Activated T-helper 2 cell treated with anti-CD3 and anti-CD28 coated beads, Interferon-gamma antibody, Interleukin-2, Interleukin-4, amounts not matched to agents 10 μg/mL and 5 μg/mL and 100 μg/mL, durations not matched to agents 14 hours and 24 hours and 36 hours (primary cell): Measurements from ENCODE around the gene KIAA0513. TPM values are rescaled to one million over a fixed set of nuclear protein-coding genes. Genes with fewer than 3 reads are reported as not detected.
"Not testable (repeated sequence)": the region's sequence is repeated elsewhere in the genome, so short reads cannot be mapped to it uniquely, and the experiment has no call there.

Experiments used
- DNase-seq: peaks from one replicate; pipeline ENCODE4 v3.0.0; 2021; ENCODE audit warnings: low spot score
- H3K27ac Mint-ChIP-seq: one replicate; pipeline ENCODE4 v1.8.0; 2021; ENCODE audit warnings: mixed read lengths
- H3K27me3 Mint-ChIP-seq: one replicate; pipeline ENCODE4 v1.8.0; 2021; ENCODE audit warnings: low read depth, mixed read lengths
- H3K36me3 Mint-ChIP-seq: one replicate; pipeline ENCODE4 v1.8.0; 2021; ENCODE audit warnings: low read depth, mixed read lengths
- H3K4me1 Mint-ChIP-seq: one replicate; pipeline ENCODE4 v1.8.0; 2021; ENCODE audit warnings: low read depth, mixed read lengths
- H3K4me3 Mint-ChIP-seq: one replicate; pipeline ENCODE4 v1.8.0; 2021; ENCODE audit warnings: low read depth, mild to moderate bottlenecking, moderate library complexity, mixed read lengths
- H3K9me3 Mint-ChIP-seq: one replicate; pipeline ENCODE4 v1.8.0; 2021; ENCODE audit warnings: mixed read lengths
- intact Hi-C: fragments of 100-400 bp; cut with micrococcal nuclease; formaldehyde crosslinking; loops from one replicate; pipeline ENCODE4 v1.15.1; 2023
- total RNA-seq: library from RNA; stranded (reverse); gene quantifications from 2 replicates; pipeline ENCODE4 v1.2.3, GENCODE V29; 2022

The KIAA0513 gene
- total RNA-seq, 1 donor from 2014 or later: 13.6 TPM

DNA sequence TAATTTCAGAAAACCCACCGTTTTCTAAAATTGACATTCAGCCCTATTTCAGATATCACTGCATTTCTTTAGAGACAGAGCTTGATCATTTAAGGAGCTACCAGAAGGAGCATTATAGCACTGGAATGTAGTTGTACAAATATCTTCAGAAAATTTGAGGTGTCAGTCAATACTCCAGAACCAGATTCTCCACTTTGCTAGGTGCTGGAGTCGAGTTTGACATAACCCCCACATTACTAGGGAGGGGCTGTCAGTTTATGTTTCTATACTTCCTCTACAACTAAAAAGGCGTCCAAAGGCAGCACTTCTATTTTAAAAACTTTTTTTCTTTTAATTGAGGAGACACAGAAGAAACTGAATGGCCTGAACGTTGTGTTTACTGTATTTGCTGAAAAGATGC lies 892 bp upstream of the KIAA0513 start:
- no peak for DNase-seq
- H3K4me1 Mint-ChIP-seq: peaks cover 33% of the 10 kb centered on the region
- intact Hi-C loops: loop anchor here (5.0 kb wide), 1 partner anchor 409 kb away; the partner anchor contains the start of gene COTL1
- no peaks in the 10 kb centered on the region for H3K9me3 Mint-ChIP-seq
- H3K4me3 Mint-ChIP-seq: peak overlapping the region; percentile 70
- H3K27me3 Mint-ChIP-seq: no peaks in the 10 kb centered on the region
- peaks cover 4% of the 10 kb centered on the region for H3K36me3 Mint-ChIP-seq
- H3K27ac Mint-ChIP-seq: no peak overlapping the region

DNA sequence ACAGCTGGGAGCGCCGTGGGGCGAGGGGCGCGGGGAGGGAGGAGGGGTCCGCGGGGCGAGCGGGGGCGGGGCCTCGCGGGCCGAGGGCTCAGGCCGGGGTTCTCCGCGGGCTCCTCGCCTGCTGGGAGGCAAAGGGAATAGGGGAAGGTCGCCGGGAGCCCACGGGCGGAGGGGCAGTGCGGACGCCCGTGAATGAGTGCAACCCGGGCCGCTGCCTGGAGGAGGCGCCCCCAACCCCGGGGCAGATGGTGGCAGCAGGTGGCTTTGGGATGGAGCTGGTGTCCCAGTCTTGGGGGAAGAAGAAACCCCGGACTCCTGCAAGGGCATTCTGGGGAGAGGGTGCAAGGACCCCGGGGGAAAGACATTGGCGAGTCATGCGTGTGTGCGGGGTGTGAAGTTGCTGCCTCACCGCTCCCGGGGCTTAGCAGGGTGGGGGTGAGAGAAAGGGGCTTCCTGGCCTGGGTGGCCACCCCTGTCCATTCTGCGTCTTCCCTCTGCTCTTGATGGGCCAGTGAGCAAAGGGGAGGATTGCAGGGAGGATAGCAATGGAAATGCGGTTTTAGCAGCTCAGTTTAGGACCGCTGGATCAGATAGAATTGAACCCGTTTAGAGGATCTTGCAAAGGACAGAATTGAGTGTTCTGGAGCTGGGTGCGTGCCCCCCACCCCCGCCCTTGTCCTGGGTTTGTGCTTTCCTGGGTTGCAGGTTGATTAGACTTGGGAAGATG lies 526 bp downstream of the KIAA0513 start:
- Mint-ChIP-seq H3K4me3 (peak overlapping the region; percentile 88), H3K27me3 (no peaks in the 10 kb centered on the region), H3K9me3 (no peaks in the 10 kb centered on the region), H3K36me3 (peaks cover 10% of the 10 kb centered on the region), H3K4me1 (peaks cover 33% of the 10 kb centered on the region), H3K27ac (peak overlapping the region; percentile 96)
- peak; percentile 13 for DNase-seq
- intact Hi-C loops: loop anchor here (5.0 kb wide), 1 partner anchor 411 kb away; the partner anchor contains the start of gene COTL1

DNA sequence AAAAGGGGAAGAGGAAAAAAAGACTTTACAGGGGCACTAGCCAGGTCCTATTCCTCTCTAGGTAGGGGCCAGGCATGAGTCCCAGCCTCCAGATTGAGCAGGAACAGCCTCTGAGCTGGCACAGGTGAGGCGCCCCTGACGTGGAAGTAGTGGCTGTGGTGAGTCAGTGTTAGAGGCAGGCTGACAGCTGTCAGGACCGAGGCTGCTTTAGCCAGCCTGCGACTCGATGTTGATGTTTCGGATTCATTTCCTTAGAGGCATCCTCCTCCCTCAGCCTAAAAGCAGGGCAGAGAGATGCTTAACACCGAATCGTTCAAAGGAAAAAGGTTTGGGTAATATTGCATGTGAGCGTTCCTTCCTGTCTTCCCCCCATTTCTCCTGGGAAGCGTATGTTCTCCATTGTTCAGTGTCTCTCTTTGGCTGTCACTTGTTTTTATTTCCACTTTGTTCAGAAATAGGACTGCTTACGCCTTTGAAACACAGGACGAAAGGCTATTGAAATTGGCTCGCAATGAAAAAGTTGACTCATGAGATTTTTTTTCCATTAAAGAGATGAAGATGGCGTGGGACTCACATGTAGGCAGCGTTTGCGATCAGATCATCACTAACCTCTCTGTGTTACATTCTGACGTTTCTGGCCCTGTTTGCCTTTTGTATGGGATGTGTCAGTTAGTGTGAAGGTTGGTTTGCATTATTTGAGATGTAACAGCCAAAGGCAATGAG lies 1.3 kb downstream of the KIAA0513 start:
- Mint-ChIP-seq H3K4me1 (peaks cover 33% of the 10 kb centered on the region), H3K27ac (peak overlapping the region; percentile 96), H3K9me3 (no peaks in the 10 kb centered on the region), H3K36me3 (peaks cover 10% of the 10 kb centered on the region), H3K4me3 (peak overlapping the region; percentile 88), H3K27me3 (no peaks in the 10 kb centered on the region)
- intact Hi-C loops: loop anchor here (1.0 to 5.0 kb wide), 4 partner anchors 18 to 412 kb away; partner anchors contain the start of genes COTL1 and ZDHHC7
- peak; percentile 64 for DNase-seq

DNA sequence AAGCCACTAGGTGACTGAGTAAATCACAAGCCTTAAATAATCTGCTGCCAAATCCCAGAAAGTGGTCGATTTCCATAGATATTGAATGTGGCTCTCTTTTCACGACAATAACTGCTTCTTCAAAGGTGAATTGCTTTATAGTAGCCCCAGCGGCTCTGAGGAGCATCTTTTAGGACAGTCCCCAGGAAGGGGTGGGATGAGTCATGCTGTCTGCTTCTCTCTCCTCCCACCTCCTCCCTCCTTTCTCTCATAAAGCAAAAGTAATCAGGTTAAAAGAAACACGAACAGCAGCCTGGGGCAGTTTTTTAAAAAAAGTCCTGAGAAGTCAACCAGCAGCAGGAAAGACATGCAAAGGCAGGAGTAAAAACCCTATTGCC lies 1.8 kb downstream of the KIAA0513 start:
- H3K36me3 Mint-ChIP-seq: peaks cover 10% of the 10 kb centered on the region

DNA sequence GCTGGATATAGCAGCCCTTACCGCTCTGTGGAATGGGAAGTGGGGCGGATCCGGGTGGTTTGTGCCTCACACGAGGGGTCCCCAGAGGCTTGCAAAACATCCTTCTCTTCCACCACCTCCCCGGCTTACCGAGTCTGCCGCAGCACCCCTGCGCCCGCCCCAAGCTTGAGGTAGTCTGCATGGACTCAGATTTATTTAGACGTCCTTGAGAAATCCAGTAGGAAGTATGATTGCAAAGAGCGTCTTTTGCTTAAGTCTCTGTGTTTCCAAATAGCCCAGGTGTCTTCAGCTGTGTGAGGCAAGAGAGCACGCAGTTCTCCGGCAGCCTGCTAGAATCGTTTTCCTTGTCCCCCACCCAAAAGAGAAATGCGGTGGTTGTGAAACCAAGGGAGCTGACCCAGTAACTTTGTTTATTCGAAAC lies 2.4 kb downstream of the KIAA0513 start:
- no peaks in the 10 kb centered on the region for H3K27me3 Mint-ChIP-seq

More for the DNA sequence above, 1.8 kb downstream of the KIAA0513 start:
- intact Hi-C loops: loop anchor here (1.0 to 5.0 kb wide), 4 partner anchors 18 to 412 kb away; partner anchors contain the start of genes COTL1 and ZDHHC7
- H3K4me3 Mint-ChIP-seq: peak overlapping the region; percentile 88
- H3K4me1 Mint-ChIP-seq: peaks cover 33% of the 10 kb centered on the region
- no peaks in the 10 kb centered on the region for H3K27me3 Mint-ChIP-seq
- peak overlapping the region; percentile 96 for H3K27ac Mint-ChIP-seq
- DNase-seq: peak; percentile 50
- no peaks in the 10 kb centered on the region for H3K9me3 Mint-ChIP-seq

DNA sequence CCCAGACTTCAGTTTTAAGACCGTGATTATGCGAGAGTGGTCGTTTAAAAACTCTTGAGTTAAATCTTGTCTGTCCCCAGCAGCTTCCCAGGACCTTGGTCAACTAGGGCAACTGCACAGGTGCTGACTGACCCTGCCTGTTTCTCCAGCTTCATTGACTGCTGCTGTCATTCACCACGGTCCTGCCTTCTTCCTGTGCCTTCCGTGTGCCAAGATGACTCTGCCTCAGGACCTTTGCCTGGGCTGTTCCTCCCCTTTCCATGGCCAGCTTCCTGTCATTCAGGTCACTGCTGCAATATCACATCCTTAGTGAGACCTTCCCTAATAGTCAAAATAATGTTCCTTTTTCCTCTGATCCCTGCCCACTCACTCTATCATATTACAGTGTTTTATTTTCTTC lies 3.9 kb downstream of the KIAA0513 start:
- intact Hi-C loops: no loop called here
- Mint-ChIP-seq H3K27me3 (no peaks in the 10 kb centered on the region), H3K9me3 (no peaks in the 10 kb centered on the region), H3K27ac (no peak overlapping the region), H3K4me1 (peaks cover 32% of the 10 kb centered on the region), H3K4me3 (no peak overlapping the region), H3K36me3 (peaks cover 12% of the 10 kb centered on the region)
- DNase-seq: no peak

More for the DNA sequence above, 2.4 kb downstream of the KIAA0513 start:
- H3K4me1 Mint-ChIP-seq: peaks cover 33% of the 10 kb centered on the region
- DNase-seq: no peak
- intact Hi-C loops: loop anchor here (1.0 to 5.0 kb wide), 4 partner anchors 19 to 413 kb away; partner anchors contain the start of genes COTL1 and ZDHHC7
- H3K9me3 Mint-ChIP-seq: no peaks in the 10 kb centered on the region
- H3K4me3 Mint-ChIP-seq: no peak overlapping the region
- H3K36me3 Mint-ChIP-seq: peaks cover 10% of the 10 kb centered on the region
- H3K27ac Mint-ChIP-seq: peak overlapping the region; percentile 24

DNA sequence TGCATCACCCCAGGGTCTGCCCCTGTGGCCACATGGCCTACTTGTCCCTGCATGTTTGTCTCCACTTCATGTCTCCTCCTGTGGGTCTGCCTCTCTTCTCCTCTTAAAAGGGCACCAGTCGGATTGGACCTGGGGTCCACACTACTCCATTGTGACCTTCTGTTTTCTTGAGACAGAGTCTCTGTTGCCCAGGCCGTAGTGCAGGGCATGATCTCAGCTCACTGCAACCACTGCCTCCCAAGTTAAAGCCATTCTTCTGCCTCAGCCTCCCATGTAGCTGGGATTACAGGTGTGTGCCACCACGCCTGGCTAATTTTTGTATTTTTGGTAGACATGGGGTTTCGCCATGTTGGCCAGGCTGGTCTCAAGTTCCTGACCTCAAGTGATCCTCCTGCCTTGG lies 4.6 kb downstream of the KIAA0513 start:
- DNase-seq, intact Hi-C loops, H3K4me3 Mint-ChIP-seq, H3K9me3 Mint-ChIP-seq, H3K27me3 Mint-ChIP-seq, H3K27ac Mint-ChIP-seq: not testable (repeated sequence)
- Mint-ChIP-seq H3K4me1 (peaks cover 33% of the 10 kb centered on the region), H3K36me3 (peaks cover 12% of the 10 kb centered on the region)

DNA sequence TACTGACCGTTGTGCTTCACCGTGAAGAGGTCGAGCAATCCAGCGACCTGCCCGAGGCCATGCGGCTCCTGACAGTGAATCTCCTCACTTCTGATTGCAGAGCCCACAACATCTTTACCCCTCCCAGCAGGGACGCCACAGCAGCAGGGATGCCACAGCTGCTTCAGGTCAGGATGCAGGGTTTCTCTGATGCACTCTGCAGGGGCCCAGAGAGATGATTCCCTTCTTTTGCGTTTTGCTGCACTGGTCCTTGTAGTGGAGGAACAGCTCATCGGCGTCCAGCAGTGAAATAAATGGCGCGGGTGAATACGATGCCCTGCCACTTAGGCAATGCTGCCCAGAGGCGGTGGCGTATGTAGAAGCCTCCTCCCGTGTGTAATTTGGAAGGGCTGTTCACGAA lies 5.6 kb downstream of the KIAA0513 start:
- DNase-seq: no peak
- H3K4me1 Mint-ChIP-seq: peaks cover 32% of the 10 kb centered on the region
- H3K36me3 Mint-ChIP-seq: peaks cover 12% of the 10 kb centered on the region
- H3K27me3 Mint-ChIP-seq: no peaks in the 10 kb centered on the region
- H3K9me3 Mint-ChIP-seq: no peaks in the 10 kb centered on the region
- no peak overlapping the region for H3K4me3 Mint-ChIP-seq
- intact Hi-C loops: no loop called here
- H3K27ac Mint-ChIP-seq: no peak overlapping the region

DNA sequence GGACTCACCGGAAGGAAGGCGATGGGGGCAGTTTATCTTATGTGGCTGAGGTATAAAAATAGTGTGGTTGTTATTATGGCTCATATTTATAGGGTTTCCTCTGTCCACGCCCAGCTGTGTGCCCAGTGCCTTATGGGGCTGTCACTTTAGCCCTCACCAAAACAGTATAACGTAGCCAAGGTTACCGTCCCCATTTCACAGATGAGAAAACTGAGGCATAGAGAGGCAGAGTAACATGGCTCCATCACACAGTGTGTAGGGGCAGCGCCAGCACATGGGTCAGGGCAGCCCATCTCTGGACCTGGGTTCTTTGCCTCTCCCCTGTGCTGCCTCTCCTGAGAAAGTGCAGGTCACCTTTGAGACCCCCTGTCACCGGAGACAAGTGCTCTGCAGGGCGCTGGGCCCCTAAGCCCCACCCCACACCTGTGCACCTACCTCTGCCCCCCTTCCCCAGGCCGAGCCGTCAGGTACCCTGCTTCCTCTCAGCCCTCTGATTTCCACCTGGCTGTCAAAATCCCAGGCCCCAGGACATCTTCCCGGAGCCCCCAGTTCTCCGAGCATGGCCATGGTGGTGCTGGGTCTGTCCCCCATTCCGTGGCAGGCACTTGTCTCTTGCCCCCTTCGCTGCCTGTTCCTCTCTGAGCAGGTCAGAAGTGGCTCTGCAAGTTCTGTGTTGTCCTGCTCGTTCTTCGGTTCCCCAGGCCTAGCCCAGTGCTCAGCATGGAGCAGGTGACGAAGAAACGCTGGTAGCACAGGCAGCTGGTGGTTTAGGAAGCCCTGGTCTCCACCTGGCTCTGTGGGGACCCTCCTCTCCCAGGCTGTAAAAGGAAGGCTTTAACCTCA lies 7.2 kb downstream of the KIAA0513 start:
- DNase-seq: no peak
- intact Hi-C loops: no loop called here
- H3K4me3 Mint-ChIP-seq: no peak overlapping the region
- H3K36me3 Mint-ChIP-seq: peaks cover 12% of the 10 kb centered on the region
- no peak overlapping the region for H3K27ac Mint-ChIP-seq
- no peaks in the 10 kb centered on the region for H3K27me3 Mint-ChIP-seq
- H3K4me1 Mint-ChIP-seq: peaks cover 17% of the 10 kb centered on the region
- H3K9me3 Mint-ChIP-seq: no peaks in the 10 kb centered on the region

DNA sequence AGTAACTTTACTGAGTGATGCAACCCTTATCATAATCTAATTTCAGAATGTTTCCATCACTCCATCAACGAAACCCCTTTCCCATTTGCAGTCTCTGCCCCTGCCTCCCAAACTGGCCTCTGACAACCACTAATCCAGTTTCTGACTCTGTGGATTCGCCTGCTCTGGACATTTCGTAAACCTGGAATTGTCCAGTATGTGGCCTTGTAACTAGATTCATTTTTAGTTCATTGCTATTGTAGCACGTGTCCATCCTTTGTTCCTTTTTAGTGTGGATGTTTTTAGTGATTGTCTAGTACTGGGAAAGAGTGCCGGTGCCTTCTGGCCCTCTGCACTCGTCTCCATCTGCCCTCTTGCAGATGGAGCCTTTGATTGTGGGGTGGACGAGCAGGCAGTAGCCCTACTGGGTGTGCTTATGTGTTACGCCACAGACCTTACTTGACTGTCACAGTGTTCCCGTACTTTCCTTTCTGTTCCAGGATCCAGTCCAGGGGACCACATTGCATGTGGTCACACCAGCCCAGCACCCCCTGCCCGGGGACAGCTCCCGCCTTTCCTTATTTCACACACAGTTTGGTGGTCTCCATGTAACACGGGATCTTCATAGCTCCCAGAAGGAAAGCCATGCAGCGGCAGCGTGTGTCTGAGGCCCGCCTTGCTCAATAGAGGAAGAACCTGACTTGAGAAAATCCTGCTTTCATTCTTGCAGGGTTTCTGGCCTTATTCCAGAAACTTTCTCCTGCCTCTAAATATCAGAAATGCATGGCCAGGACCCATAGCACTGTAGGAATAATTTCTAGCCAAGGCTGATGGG lies 8.8 kb downstream of the KIAA0513 start:
- Mint-ChIP-seq H3K4me3 (no peak overlapping the region), H3K9me3 (no peaks in the 10 kb centered on the region), H3K36me3 (peaks cover 11% of the 10 kb centered on the region), H3K4me1 (peaks cover 13% of the 10 kb centered on the region), H3K27me3 (no peaks in the 10 kb centered on the region), H3K27ac (no peak overlapping the region)
- DNase-seq: no peak
- intact Hi-C loops: no loop called here

DNA sequence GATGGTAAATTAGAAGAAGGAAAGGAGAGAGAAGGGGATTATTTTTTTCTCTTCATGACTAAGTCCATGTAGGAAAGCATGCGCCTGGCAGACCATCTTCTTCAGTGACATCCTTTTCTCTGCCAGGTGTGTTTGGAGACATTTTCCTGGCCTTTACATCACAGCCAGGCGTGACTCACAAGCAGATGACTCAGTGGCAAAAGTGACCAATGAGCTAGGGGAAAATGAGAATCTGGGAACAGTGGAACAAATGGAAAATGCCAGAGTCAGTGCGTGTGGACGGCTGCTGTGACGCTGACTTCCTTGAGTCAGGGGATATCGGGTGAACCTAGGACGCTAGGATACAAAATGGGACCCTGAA lies 9.4 kb downstream of the KIAA0513 start:
- H3K4me1 Mint-ChIP-seq: peaks cover 10% of the 10 kb centered on the region
- DNase-seq: no peak
- H3K36me3 Mint-ChIP-seq: peaks cover 6% of the 10 kb centered on the region
- intact Hi-C loops: no loop called here
- no peaks in the 10 kb centered on the region for H3K27me3 Mint-ChIP-seq
- H3K4me3 Mint-ChIP-seq: no peak overlapping the region
- no peaks in the 10 kb centered on the region for H3K9me3 Mint-ChIP-seq
- H3K27ac Mint-ChIP-seq: no peak overlapping the region

DNA sequence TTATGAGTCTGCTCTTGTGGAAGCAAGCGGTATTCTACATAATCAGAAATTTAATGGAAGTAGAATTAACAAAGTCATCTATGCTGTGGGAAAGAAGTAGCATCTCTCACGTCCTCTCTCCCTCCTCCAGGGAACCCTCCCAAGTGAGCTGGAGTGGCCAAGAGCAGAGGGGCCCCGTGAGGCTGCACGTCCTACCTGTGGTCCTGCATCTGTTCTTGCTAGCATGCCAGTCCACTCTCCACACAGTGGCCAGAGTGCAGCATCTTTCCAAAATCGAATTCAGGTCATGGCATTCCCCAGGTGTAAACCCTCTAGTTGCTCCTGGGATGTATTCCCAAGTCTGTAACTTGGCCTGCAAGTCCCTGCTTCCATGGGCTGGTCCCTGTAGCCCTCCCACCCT lies 10.1 kb downstream of the KIAA0513 start:
- no peak for DNase-seq
- H3K36me3 Mint-ChIP-seq: peaks cover 3% of the 10 kb centered on the region
- H3K27me3 Mint-ChIP-seq: no peaks in the 10 kb centered on the region
- no peak overlapping the region for H3K4me3 Mint-ChIP-seq
- peaks cover 10% of the 10 kb centered on the region for H3K4me1 Mint-ChIP-seq
- no peaks in the 10 kb centered on the region for H3K9me3 Mint-ChIP-seq
- no peak overlapping the region for H3K27ac Mint-ChIP-seq
- intact Hi-C loops: no loop called here
